CD4-positive, alpha-beta T cell treated with Interleukin-1 beta for 1 hour (primary cell): Measurements from ENCODE around the gene WDR54.
A peak's percentile ranks its signal among the peaks of the same experiment; 100 is the strongest.
"Not testable (repeated sequence)": the region's sequence is repeated elsewhere in the genome, so short reads cannot be mapped to it uniquely, and the experiment has no call there.

ENCODE experiments used
- DNase-seq, 2 donors: peaks; one replicate each; pipeline ENCODE4 v3.0.0-alpha.2; 2020 to 2022

The WDR54 gene

GRCh38 chr2:74458132-74458937 is 36.8 kb downstream of the WDR54 start, which contains the start of gene WBP1:
TSS of gene WBP1 (plus strand) at chr2:74458438. CDS start at chr2:74458603, 165 bp downstream.
- peak; percentile 100 for DNase-seq

GRCh38 chr2:74458938-74459363 is 37.4 kb downstream of the WDR54 start:
- no peak for DNase-seq

- not testable (repeated sequence) for DNase-seq
Observed at GRCh38 chr2:74459503-74460118, 38.1 kb downstream of the WDR54 start.

GRCh38 chr2:74460187-74460586 is 38.7 kb downstream of the WDR54 start:
- DNase-seq, result not testable (repeated sequence)

- no peak for DNase-seq
Observed at GRCh38 chr2:74461187-74462053, 39.9 kb downstream of the WDR54 start.

GRCh38 chr2:74462054-74462785 is 40.7 kb downstream of the WDR54 start:
- no peak for DNase-seq

- DNase-seq, result no peak
Observed at GRCh38 chr2:74462786-74463105, 41.2 kb downstream of the WDR54 start.

GRCh38 chr2:74464406-74464805 is 42.9 kb downstream of the WDR54 start:
- DNase-seq, result no peak

GRCh38 chr2:74470742-74471141 is 49.2 kb downstream of the WDR54 start:
- not testable (repeated sequence) for DNase-seq

GRCh38 chr2:74471332-74472065 is 50.0 kb downstream of the WDR54 start:
- no peak for DNase-seq

- DNase-seq, result peak; percentile 95 to 96
Observed at GRCh38 chr2:74472086-74472944, 50.8 kb downstream of the WDR54 start, which contains the start of gene MRPL53. TSS of gene MRPL53 (minus strand) at chr2:74472680. CDS start at chr2:74472660, 20 bp downstream.

- no peak for DNase-seq
Observed at GRCh38 chr2:74472945-74473258, 51.4 kb downstream of the WDR54 start.

GRCh38 chr2:74474481-74474880 is 53.0 kb downstream of the WDR54 start:
- no peak for DNase-seq

- no peak for DNase-seq
Observed at GRCh38 chr2:74474899-74475298, 53.4 kb downstream of the WDR54 start.
